ENCODE measurements around the gene SEC23IP.
"Not testable (repeated sequence)": the region's sequence is repeated elsewhere in the genome, so short reads cannot be mapped to it uniquely, and the experiment has no call there.

Gene SEC23IP

GRCh38 chr10:119892188-119893065, at the start of gene SEC23IP:
Gene SEC23IP (plus strand): TSS chr10:119892730. CDS start chr10:119892783, 53 bp downstream.
- DNase-seq, result peak; percentile 91

DNA sequence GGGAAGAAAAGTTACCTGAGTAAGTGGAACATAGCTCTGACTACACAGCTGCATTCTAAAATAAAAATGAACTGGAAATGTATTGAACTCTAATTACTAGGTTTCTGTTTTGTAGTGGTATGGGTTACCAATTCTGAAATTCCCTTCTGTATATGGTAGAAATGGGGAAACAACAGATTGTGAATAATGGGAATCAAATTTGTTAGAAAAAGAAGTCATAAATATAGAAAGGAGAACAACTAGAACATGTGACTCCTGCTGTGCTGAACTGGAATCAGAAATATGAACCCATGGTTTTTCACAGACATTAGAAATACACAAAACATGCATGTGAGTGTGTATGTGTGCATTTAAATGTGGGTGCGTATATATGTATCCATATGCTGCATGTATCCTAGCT, 46.9 kb upstream of the SEC23IP start:
- DNase-seq, result no peak

DNA sequence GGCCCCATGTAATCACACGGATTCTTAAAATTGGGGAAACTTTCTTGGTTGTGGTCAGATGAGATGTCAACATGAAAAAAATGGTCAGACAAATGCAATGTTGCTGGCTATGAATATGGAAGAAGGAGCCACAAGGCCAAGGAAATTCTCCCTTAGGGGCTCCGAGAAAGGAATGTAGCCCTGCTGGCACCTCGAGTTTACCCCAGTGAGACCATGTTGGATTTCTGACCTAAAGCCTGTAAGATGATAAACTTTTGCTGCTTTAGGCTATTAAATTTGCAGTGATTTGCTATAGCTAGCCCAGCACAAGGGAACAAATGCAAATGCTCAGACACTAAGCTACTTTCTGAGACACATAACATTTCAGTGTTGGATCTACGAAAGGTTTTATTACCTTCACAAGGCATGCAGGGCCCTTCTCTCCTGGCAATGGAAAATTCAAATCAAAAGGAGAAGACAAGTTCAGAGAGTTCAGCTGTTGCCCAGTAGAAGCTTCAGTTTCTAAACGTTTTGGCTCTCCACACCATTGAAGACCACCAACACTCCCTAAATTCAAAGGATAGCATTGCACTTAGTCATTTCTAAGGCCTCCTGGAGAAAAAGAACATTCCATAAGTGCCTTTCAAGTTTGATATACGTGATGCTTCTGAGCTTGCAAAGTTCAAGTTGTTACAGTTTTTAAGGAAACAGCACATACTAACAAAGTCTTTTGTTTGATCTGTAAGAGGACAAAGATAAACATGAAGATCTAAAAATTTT, 43.3 kb upstream of the SEC23IP start:
- DNase-seq, result no peak

DNA sequence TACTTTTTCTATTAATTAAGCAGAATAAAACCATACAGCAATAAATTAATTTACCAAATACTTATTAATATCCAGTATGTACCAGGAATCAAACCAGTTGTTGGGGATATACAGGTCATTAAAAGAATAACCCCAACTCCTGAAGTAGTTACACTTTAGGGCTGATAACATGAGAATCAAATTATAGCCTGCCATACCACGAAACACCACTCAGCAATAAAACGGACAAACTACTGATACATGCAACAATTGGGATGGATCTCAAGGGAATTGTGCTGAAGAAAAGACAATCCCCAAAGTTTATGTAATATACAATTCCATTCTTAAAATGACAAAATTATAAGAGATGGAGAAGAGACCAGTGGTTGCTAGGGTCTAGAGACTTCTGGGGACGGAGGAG, 42.6 kb upstream of the SEC23IP start:
- DNase-seq, result no peak

- no peak for DNase-seq
These were observed 40.3 kb upstream of the SEC23IP start for GRCh38 chr10:119852277-119852676.

DNA sequence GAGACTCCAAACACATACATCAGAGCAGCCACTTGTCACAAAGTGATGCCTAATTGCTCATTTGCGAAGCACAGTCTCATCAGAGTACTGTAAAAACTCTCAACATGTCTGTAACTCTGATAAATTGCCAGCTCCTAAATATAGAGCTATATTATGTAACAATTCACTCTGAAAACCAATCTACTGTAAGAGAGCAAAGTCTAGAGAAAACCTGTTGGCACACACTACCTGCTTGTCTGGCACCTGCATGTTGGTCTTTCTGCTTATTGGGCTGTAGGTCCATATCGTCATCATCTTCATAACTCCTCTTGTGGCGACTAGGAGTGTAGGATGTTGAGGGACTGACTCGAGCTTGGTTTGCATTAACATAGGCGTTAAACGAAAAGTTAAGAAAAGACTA, 39.7 kb upstream of the SEC23IP start:
- no peak for DNase-seq

DNA sequence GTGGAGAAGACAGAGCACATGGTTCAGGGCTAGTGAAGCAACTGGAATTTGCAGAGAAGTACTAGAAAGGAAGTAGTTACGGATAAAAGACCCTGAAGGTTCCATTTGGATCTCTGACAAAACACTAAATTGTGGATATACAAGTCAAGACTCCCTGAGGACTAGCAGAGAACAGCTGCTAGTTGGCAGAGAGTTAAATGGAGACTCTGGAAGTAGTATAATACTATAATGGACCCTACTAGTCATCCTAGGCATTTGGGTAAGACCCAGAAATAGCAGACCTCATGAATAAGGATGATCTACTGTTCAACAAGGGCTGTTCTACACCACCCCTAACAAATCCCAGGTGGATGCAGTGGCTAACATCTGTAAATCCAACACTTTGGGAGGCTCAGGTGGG, 39.0 kb upstream of the SEC23IP start:
- DNase-seq, result no peak

DNA sequence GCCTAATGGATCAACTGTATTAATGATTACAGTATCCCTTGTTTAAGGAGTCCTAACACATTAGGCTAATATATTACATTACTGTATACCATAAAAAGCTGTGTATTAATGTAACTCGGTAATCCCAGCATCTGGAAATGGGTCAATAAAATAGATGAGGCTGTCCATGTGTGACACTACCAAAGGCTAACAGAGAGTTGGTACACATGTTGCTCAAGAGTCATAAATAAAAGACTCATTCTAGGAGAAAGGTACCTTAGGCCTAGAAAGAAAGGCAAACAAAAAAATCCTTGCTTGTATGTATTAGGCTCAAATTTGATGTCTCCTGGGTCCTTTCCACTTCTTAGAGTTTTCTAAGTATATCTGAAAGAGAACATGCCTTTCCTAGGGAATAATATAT, 34.5 kb upstream of the SEC23IP start:
- DNase-seq, result no peak

- no peak for DNase-seq
These were observed 32.9 kb upstream of the SEC23IP start for GRCh38 chr10:119859420-119860258.

DNA sequence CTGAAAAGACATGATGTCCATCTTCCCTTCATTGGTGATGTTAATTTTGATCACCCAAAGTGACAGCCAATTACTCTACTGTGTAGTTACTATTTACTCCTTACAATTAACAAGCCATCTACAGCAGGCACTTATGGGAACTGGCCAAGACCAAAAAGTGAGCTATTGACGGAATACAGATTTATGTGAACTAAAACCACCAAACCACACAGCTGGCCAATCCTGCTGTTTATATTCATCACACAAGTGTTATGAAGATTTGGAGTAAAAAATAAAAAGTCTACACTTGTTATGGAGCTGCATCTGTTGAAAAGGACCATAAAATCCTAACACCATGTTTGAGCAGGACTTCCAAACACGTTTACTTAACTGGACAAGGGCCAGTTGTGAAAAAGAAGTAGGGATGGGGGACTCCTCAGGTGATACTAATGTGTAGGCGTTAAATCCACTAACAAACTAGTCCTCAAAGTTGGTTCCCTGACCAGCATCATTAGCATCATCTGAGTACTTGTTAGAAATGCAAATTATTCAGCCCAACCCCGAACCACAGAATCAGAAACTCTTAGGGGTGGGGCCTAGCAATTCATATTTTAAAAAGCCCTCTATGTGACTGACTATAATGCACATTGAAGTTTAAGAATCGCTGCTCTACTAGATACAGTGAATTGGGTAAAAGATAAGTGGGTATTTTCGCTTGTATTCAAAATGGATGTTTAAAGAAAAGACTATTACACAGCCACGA, 31.5 kb upstream of the SEC23IP start:
- DNase-seq, result no peak

GRCh38 chr10:119862524-119862923, 30.0 kb upstream of the SEC23IP start:
- no peak for DNase-seq

GRCh38 chr10:119863951-119864565, 28.5 kb upstream of the SEC23IP start:
- DNase-seq, result no peak

DNA sequence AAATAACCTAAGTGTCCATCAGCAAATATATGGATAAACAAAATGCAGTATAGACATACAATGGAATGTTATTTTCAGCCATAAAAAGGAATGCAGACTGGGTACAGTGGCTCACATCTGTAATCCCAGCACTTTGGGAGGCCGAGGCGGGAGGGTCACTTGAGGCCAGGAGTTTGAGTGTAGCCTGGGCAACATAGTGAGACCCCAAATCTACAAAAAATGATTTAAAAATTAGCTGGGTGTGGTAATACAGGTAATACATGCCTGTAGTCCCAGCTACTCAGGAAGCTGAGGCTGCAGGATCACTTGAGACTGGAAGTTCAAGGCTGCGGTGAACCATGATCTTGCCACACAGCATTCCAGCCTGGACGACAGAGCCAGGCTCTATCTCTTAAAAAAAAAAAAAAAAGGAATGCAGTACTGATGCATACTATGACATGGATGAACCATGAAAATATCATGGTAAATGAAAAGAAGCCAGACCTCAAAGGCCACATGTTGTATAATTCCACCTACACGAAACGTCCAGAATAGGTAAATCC, 26.8 kb upstream of the SEC23IP start:
- no peak for DNase-seq

DNA sequence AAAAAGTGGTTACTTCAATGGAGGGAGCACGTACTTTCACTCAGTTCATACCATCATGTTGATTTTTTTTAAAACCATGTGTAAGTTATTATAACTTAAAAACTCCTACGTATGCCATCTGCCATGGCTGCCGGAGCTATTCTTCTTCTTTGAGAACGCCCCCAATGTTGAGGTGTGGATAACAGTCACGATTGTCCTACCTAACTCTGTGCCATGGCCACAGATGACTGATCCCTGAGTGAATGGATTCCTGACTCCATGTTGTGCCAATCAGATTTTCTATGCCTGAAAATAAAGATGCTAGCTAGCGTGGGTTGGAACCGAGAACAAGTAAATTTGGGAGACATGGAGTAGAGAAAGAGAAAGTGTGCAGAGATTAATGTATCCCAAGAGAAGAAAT, 25.2 kb upstream of the SEC23IP start:
- no peak for DNase-seq

DNA sequence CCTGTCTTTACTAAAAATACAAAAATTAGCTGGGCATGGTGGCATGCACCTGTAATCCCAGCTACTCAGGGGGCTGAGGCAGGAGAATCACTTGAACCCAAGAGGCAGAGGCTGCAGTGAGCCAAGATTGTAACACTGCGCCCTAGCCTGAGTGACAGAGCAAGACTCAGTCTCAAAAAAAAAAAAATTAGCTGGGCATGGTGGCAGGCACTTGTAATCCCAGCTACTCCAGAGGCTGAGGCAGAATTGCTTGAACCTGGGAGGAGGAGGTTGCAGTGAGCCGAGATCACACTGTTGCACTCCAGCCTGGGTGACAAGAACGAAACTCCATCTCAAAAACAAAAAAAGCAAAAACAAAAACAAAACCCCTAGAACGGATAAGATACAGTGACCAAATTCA, 23.1 kb upstream of the SEC23IP start:
- DNase-seq, result not testable (repeated sequence)

GRCh38 chr10:119871881-119872609, 20.5 kb upstream of the SEC23IP start:
- DNase-seq, result peak; percentile 62

DNA sequence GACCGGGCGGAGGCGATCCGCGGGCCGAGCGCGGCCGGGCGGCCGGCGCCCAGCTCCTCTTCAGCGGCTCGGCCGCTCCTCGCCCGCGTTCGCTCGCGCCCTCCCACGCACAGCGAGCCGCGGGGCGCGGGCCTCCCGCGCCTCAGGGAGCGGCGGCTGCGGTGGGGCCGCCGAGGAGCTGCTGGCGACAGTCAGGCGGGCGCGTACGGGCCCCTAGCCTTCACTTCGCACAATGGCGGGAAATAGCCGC, 20.0 kb upstream of the SEC23IP start, which contains the start of gene MCMBP:
TSS of gene MCMBP (minus strand) at position 234 of the 250 bp plus-strand sequence. CDS start 259 bp downstream, outside the sequence.
- no peak for DNase-seq

DNA sequence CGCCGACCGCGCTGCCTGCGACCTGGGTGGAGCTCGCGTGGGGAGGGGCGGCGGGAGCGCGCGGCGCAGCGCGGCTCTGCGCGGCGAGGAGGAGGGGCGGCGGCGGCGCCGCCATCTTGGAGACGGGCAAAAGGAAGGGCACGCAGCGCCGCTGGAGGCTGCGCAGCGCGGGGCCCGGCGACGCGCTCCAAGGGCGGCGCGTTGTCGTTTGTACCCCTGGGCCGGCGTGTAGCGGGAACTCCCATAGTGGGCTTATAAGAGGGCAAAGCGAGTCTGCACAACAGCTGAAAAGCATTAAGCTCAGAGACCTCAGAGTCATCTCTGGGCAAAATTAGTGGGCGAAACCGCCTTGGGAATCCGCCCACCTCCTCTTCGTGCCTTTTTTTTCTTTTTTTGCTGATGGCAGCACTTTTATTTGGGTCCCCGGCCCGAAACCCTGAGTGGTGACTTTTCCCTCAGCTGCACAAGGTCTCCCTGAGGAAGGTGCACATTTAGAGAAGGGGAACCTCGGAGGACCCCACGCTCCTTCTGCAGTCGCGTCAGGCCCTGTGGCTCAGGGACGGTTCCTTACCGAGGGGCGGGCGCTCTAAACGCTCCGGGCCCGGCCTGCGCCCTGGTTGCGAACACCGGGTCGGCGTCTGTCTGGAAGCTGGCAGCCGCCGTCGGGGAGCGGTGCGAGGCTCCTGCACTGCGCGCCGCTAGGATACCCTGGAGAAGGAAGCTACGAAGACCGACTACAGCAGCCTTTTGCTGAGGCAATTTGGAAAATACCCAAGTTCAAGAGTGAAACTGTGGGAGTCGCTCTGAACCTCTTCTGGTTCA, 19.5 kb upstream of the SEC23IP start:
- DNase-seq, result peak; percentile 91

DNA sequence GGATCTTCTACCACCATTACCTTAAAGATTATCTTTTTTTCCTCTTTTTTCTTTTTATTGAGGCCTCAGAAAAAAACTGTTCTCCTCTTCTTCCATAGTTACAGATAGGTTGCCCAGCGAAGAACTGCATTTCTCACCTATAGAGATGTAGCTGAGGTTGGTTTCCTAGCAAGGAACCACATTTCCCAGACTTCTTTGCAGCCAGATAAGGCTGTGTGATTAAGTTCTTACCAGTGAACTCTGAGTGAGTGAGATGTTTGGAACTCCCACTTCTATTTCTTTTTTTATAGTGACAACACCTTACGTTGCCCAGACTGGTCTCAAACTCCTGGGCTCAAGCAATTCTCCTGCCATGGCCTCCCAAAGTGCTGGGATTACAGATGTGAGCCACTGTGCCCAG, 14.0 kb upstream of the SEC23IP start:
- no peak for DNase-seq
